Limb (tissue), 2 donors: ENCODE data around the gene TYMP.
A peak's percentile ranks its signal among the peaks of the same experiment; 100 is the strongest.
"Not testable (repeated sequence)": the region's sequence is repeated elsewhere in the genome, so short reads cannot be mapped to it uniquely, and the experiment has no call there.

ENCODE experiments used
- DNase-seq, 2 donors: peaks; one replicate each; pipeline ENCODE4 v3.0.0-alpha.2; 2016; ENCODE audit errors: extremely low spot score in 2 of 2

TYMP gene

GRCh38 chr22:50540381-50540780 lies 10.6 kb upstream of the TYMP start:
- no peak for DNase-seq

- DNase-seq: no peak
Measured at GRCh38 chr22:50537765-50538164, 8.0 kb upstream of the TYMP start.

GRCh38 chr22:50536226-50536625 lies 6.4 kb upstream of the TYMP start:
- no peak for DNase-seq

GRCh38 chr22:50535113-50535512 lies 5.3 kb upstream of the TYMP start:
- no peak for DNase-seq

GRCh38 chr22:50533856-50534711 lies 4.3 kb upstream of the TYMP start:
- DNase-seq: not testable (repeated sequence)

- DNase-seq: no peak
Measured at GRCh38 chr22:50532824-50533796, 3.3 kb upstream of the TYMP start.

- DNase-seq: peak in 1 of 2 donors; percentile 78
Measured at GRCh38 chr22:50531962-50532674, 2.3 kb upstream of the TYMP start.

- peak in 1 of 2 donors; percentile 61 for DNase-seq
Measured at GRCh38 chr22:50531546-50531961, 1.7 kb upstream of the TYMP start.

GRCh38 chr22:50530877-50531545 lies 1.2 kb upstream of the TYMP start:
- peak in 1 of 2 donors; percentile 75 for DNase-seq

GRCh38 chr22:50530580-50530876 lies 716 bp upstream of the TYMP start:
- no peak for DNase-seq

- peak in 1 of 2 donors; percentile 56 for DNase-seq
Measured at GRCh38 chr22:50529416-50529896, 356 bp downstream of the TYMP start.

GRCh38 chr22:50528682-50529415 lies 963 bp downstream of the TYMP start:
- DNase-seq: no peak

GRCh38 chr22:50527921-50528681 lies 1.7 kb downstream of the TYMP start:
- no peak for DNase-seq

- no peak for DNase-seq
Measured at GRCh38 chr22:50526834-50527801, 2.7 kb downstream of the TYMP start.

- DNase-seq: peak; percentile 78 to 90
Measured at GRCh38 chr22:50526108-50526833, 3.5 kb downstream of the TYMP start.

GRCh38 chr22:50525858-50526107 lies 4.0 kb downstream of the TYMP start:
- no peak for DNase-seq

GRCh38 chr22:50525104-50525857 lies 4.5 kb downstream of the TYMP start, which contains the start of gene SCO2:
Gene SCO2 (minus strand): TSS chr22:50525598. CDS start chr22:50524411, 1,187 bp downstream.
- peak; percentile 98 to 99 for DNase-seq
